PC-9 (cell line): Measurements from ENCODE around the gene KTN1.

Source experiments
- EZH2 ChIP-seq: fragments of 200-600 bp; sonication (generic); IDR thresholded peaks from 2 replicates; pipeline ENCODE4 v1.8.0; 2017; ENCODE audit warnings: antibody characterized with exemption, low read depth
- TF ChIP-seq, protein P1 (sequence below): fragments of 200-600 bp; sonication (generic); conservative IDR thresholded peaks from 2 replicates; pipeline ENCODE4 v1.6.1; 2017; ENCODE audit warnings: mixed run types, antibody characterized with exemption, mild to moderate bottlenecking, moderate library complexity

DNA sequence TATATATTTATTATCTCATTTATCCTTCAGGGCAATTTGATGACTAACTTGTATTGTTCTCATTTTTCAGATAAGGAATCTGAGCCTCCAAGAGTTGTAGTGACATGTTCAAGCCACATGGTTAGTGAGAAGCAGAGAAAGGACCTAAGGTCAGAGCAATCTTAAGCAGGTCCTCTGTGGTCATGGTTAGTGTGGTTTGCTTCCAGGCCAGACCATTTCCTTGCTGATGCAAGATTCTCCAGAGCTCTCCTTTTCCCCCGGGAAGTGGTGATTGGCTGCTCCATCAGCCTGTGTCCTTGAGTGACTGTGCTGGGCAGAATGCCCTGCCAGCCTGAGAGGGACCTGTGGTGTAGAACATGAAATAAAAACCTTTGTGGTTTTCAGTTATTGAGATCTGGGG is 141.3 kb downstream of the KTN1 start:
- no peak for TF ChIP-seq EZH2
- TF ChIP-seq, protein P1, sequence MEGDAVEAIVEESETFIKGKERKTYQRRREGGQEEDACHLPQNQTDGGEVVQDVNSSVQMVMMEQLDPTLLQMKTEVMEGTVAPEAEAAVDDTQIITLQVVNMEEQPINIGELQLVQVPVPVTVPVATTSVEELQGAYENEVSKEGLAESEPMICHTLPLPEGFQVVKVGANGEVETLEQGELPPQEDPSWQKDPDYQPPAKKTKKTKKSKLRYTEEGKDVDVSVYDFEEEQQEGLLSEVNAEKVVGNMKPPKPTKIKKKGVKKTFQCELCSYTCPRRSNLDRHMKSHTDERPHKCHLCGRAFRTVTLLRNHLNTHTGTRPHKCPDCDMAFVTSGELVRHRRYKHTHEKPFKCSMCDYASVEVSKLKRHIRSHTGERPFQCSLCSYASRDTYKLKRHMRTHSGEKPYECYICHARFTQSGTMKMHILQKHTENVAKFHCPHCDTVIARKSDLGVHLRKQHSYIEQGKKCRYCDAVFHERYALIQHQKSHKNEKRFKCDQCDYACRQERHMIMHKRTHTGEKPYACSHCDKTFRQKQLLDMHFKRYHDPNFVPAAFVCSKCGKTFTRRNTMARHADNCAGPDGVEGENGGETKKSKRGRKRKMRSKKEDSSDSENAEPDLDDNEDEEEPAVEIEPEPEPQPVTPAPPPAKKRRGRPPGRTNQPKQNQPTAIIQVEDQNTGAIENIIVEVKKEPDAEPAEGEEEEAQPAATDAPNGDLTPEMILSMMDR = peak; percentile 24; the same call in 1 of the 2 replicates
